A549 (cell line): Measurements from ENCODE around the gene TEAD4. TPM values are rescaled to one million over a fixed set of nuclear protein-coding genes. Genes with fewer than 3 reads are reported as not detected.

Experiments used
- ATAC-seq, 2 experiments: fragments of 200-7000 bp in 1 of 2; fragments of >200 bp in 1 of 2; cut with Nextera tagmentation in 1 of 2; cut with Tn5 transposase in 1 of 2; 3 replicates each; pipeline versions ENCODE4 v1.8.0 to v1.9.1; 2018 to 2020; ENCODE audit warnings: mild to moderate bottlenecking in 1 of 2, moderate library complexity in 1 of 2
- CTCF ChIA-PET: fragments of 300-600 bp; sonication (Branson Sonifier 250); formaldehyde crosslinking; extraction: SDS; loops from one replicate; lab custom pipeline; 2021; ENCODE audit warnings: antibody characterized with exemption, inconsistent platforms; lab: Yijun Ruan, JAX
- POLR2A ChIA-PET: fragments of 350-600 bp; formaldehyde crosslinking; extraction: SDS; loops from one replicate; lab custom pipeline; 2021; ENCODE audit warnings: antibody characterized with exemption, inconsistent platforms; lab: Yijun Ruan, JAX
- DNase-seq, 2 experiments: peaks; one replicate each; pipeline versions ENCODE4 v3.0.0 to v3.0.0-alpha.2; 2011 to 2016; ENCODE audit warnings: low read depth in 1 of 2, low spot score in 1 of 2
- FAIRE-seq: peaks from 2 replicates; lab custom pipeline; 2011; peaks lifted over from hg19 to GRCh38; lab: Jason Lieb, UNC
- H3K27ac ChIP-seq, 2 experiments: fragments of >200 bp; sonication (Bioruptor Twin); formaldehyde crosslinking; 3 replicates each; pipeline ENCODE4 v1.5.1; 2016 to 2017
- H3K4me1 ChIP-seq: fragments of >200 bp; sonication (Bioruptor Twin); formaldehyde crosslinking; 3 replicates; pipeline ENCODE4 v1.6.1; 2016
- H3K4me2 ChIP-seq: fragments of >200 bp; sonication (Bioruptor Twin); formaldehyde crosslinking; 3 replicates; pipeline ENCODE4 v1.6.1; 2016
- H3K4me3 ChIP-seq: fragments of >200 bp; sonication (Bioruptor Twin); formaldehyde crosslinking; 3 replicates; pipeline ENCODE4 v1.5.1; 2016
- H3K9me3 ChIP-seq: fragments of >200 bp; sonication (Bioruptor Twin); formaldehyde crosslinking; 3 replicates; pipeline ENCODE4 v1.6.1; 2016
- CBX8 ChIP-seq: fragments of 200-600 bp; sonication (generic); IDR thresholded peaks from 2 replicates; pipeline ENCODE4 v1.6.1; 2016
- CEBPB ChIP-seq, 2 experiments: fragments of >200 bp in 1 of 2; sonication (Bioruptor Twin) in 1 of 2; formaldehyde crosslinking in 1 of 2; IDR thresholded peaks; 2 replicates each; pipeline ENCODE4 v1.6.1; 2012 to 2016
- EHMT2 ChIP-seq: fragments of 200-600 bp; sonication (generic); IDR thresholded peaks from 2 replicates; pipeline ENCODE4 v1.6.1; 2016; ENCODE audit warnings: antibody characterized with exemption, low read depth, mild to moderate bottlenecking, moderate library complexity
- JUNB ChIP-seq: fragments of >200 bp; sonication (Bioruptor Twin); formaldehyde crosslinking; IDR thresholded peaks from 2 replicates; pipeline ENCODE4 v1.6.1; 2016
- KDM1A ChIP-seq: fragments of 200-600 bp; sonication (generic); IDR thresholded peaks from 2 replicates; pipeline ENCODE4 v1.6.1; 2016; ENCODE audit warnings: low read depth, mild to moderate bottlenecking
- KDM5A ChIP-seq: fragments of 200-600 bp; sonication (generic); IDR thresholded peaks from 2 replicates; pipeline ENCODE4 v1.6.1; 2016; ENCODE audit warnings: antibody characterized with exemption, mild to moderate bottlenecking
- PHF8 ChIP-seq: fragments of 200-600 bp; sonication (generic); IDR thresholded peaks from 2 replicates; pipeline ENCODE4 v1.6.1; 2016; ENCODE audit warnings: low read depth, mild to moderate bottlenecking, antibody characterized with exemption, moderate library complexity, borderline replicate concordance
- POLR2A ChIP-seq: IDR thresholded peaks from 2 replicates; pipeline ENCODE4 v1.6.1; 2012; ENCODE audit warnings: mild to moderate bottlenecking, low read length
- RAD21 ChIP-seq, 2 experiments: fragments of >200 bp in 1 of 2; sonication (Bioruptor Twin) in 1 of 2; formaldehyde crosslinking in 1 of 2; IDR thresholded peaks in 1 of 2; conservative IDR thresholded peaks in 1 of 2; 2 replicates in 1 of 2; 3 replicates in 1 of 2; pipeline ENCODE4 v1.6.1; 2012 to 2018; ENCODE audit warnings: inconsistent platforms in 1 of 2
- RFX5 ChIP-seq: fragments of 450-650 bp; IDR thresholded peaks from 2 replicates; pipeline ENCODE4 v1.7.1; 2014; ENCODE audit warnings: antibody characterized with exemption, mild to moderate bottlenecking, moderate library complexity
- RNF2 ChIP-seq: fragments of 200-600 bp; sonication (generic); IDR thresholded peaks from 2 replicates; pipeline ENCODE4 v1.6.1; 2016; ENCODE audit warnings: low read depth, mild to moderate bottlenecking, antibody characterized with exemption, moderate library complexity, borderline replicate concordance
- ZC3H11A ChIP-seq: fragments of 450-650 bp; IDR thresholded peaks from 2 replicates; pipeline ENCODE4 v1.6.1; 2014; ENCODE audit warnings: antibody characterized with exemption, mild to moderate bottlenecking
- ZSCAN20 ChIP-seq: fragments of 250-450 bp; sonication (Bioruptor Pico); IDR thresholded peaks from 2 replicates; pipeline ENCODE4 v1.8.0; 2022; ENCODE audit warnings: mild to moderate bottlenecking, moderate library complexity
- WGBS: methylation state at CpG from one replicate; pipeline ENCODE4 v1.1.6; 2017; ENCODE audit errors: missing lambda C conversion rate; 5-methylcytosine and 5-hydroxymethylcytosine counted together
- polyA plus RNA-seq, 4 experiments: library from polyadenylated mRNA; depleted of rRNA in 3 of 4; stranded (reverse); fragments of >200 nt; fragmentation: RNase III in 1 of 4; extraction: RNeasy Plus Mini Kit Qiagen cat#74134 plus additional on column Dnase treatment in 1 of 4; gene quantifications; 2 replicates in 3 of 4; 3 replicates in 1 of 4; pipeline ENCODE4 v1.2.3, GENCODE V29; 2011 to 2017
- TF ChIP-seq, protein P1 (sequence below): IDR thresholded peaks from 2 replicates; pipeline ENCODE4 v1.6.1; 2012; ENCODE audit warnings: low read depth, borderline replicate concordance
- TF ChIP-seq, protein P2 (sequence below): IDR thresholded peaks from 2 replicates; pipeline ENCODE4 v1.6.1; 2012
- TF ChIP-seq, protein P3 (sequence below): fragments of >200 bp; sonication (Bioruptor Twin); formaldehyde crosslinking; IDR thresholded peaks from 2 replicates; pipeline ENCODE4 v1.6.1; 2016
- TF ChIP-seq, protein P4 (sequence below): fragments of >200 bp; sonication (Bioruptor Twin); formaldehyde crosslinking; IDR thresholded peaks from 3 replicates; pipeline ENCODE4 v1.6.1; 2016

The TEAD4 gene
- polyA plus RNA-seq, 2 of the 4 experiments (the other 2 are of a cell fraction) = 22.6 to 31.8 TPM

DNA sequence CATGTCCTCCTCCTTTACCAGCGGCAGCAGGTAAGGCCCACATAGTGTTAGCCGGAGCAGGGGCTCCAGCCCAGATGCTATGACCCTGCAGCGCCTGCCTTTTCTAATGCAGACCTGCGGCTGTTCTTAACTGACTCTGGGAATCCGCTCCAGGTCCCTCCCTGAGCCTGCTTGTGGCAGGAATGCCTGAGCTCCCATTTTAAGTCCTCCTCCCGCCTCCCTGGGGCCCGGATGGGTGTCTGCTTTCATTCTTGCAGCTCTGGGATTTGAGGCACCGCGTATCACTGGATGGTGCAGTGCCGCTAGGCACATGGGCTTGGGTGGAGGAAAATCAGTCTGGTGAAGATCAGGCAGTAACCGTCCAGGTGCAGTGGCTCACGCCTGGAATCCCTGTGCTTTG is 125.5 kb downstream of the TEAD4 start:
- Histone ChIP-seq H3K4me1 (no peaks in the 10 kb centered on the region), H3K9me3 (no peaks in the 10 kb centered on the region)
- WGBS = 89% methylated on average over 12 of the region's 12 CpGs
- FAIRE-seq = no peak
- no peak for TF ChIP-seq PHF8
- TF ChIP-seq RNF2 = no peak
- TF ChIP-seq CBX8 = no peak
- no peak for TF ChIP-seq RFX5
- TF ChIP-seq, all 56 proteins: peak for 0
- CTCF ChIA-PET = no interaction called here
- no peak for ATAC-seq
- POLR2A ChIA-PET = no interaction called here
- no peak for DNase-seq
- no peak overlapping the region for H3K4me2 ChIP-seq
- no peak overlapping the region for H3K27ac ChIP-seq
- no peak overlapping the region for H3K4me3 ChIP-seq

DNA sequence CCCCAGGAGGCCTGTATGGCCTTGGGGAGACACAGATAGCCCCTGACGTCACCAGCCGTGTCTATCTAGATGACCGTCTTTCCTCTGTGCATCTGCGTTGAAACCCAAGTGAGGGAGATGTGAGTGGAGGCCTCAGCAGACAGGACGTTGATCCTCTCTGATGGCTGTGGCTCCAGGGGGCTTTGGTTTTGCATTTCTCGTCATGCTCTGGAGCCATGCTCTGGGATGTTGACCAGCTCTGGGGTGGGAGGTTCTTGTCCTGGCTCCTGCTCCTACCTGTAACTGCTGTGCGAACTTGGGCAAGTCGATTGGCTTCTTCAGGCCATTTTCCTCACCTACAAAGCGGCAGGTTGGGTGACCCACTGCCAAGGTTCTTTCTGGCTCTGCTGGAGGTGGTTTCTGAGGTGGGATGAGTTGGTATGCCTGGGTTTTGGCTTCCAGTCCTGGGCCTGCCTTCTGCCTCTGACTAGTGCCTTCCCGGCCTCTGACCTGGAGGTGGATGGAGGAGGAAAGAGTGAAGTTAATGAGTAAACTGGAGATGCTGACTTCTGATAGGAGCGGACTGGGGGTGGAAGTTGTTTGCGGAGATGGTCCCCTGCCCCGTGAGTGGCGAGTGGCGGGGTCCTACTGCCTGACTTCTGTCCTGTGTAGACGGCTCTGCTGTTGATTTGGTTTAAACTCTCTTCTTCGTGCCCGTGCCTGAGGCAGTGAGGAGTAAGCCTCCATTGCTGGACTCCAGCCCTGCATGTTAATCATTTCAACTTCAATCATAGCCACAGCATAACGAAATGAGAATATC is 126.3 kb downstream of the TEAD4 start:
- no peak overlapping the region for H3K4me3 ChIP-seq
- H3K4me1 ChIP-seq = no peaks in the 10 kb centered on the region
- DNase-seq (no peak), ATAC-seq (no peak; a peak in 1 of 6 replicates), FAIRE-seq (no peak)
- CTCF ChIA-PET = interaction anchor here (0.7 to 3.1 kb wide), 2 partner anchors 13 to 501 kb away, joined by 4 to 15 read pairs; no protein-coding TSS in a partner anchor
- 71% methylated on average over 18 of the region's 19 CpGs for WGBS
- no peak overlapping the region for H3K4me2 ChIP-seq
- H3K27ac ChIP-seq = no peak overlapping the region
- TF ChIP-seq, protein P1, sequence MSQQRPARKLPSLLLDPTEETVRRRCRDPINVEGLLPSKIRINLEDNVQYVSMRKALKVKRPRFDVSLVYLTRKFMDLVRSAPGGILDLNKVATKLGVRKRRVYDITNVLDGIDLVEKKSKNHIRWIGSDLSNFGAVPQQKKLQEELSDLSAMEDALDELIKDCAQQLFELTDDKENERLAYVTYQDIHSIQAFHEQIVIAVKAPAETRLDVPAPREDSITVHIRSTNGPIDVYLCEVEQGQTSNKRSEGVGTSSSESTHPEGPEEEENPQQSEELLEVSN = no peak
- TF ChIP-seq ZSCAN20 (CRISPR knock-in tag) (no peak), KDM5A (no peak), JUNB (no peak), POLR2A (no peak), CEBPB (IDR thresholded peaks at IDR 0.05) (no peak), KDM1A (no peak)
- no peaks in the 10 kb centered on the region for H3K9me3 ChIP-seq
- POLR2A ChIA-PET = no interaction called here

DNA sequence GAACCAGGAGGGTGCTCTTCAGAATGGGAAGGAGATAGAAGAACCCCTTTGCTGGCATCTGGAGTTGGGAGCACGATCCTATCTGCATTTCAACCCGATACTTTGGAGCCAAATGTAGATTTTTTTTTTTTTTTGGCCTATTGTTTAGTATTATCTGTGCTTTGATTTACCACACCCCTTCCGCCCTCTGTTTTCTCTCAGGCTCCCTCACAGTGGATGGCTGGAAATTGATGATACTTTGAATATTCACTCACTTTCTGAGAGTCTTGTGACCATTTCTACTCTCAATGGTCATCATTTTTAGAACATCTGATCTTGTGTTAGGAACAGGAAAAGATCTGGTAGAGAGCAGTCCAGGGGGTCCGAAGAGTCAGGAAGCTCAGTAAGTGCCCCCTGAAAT is 127.0 kb downstream of the TEAD4 start:
- CTCF ChIA-PET = interaction anchor here (0.7 to 3.1 kb wide), 2 partner anchors 13 to 501 kb away, joined by 4 to 15 read pairs; no protein-coding TSS in a partner anchor
- H3K4me2 ChIP-seq = no peak overlapping the region
- H3K27ac ChIP-seq = no peak overlapping the region
- DNase-seq (no peak), ATAC-seq (no peak), FAIRE-seq (no peak)
- POLR2A ChIA-PET = no interaction called here
- H3K4me3 ChIP-seq = no peak overlapping the region
- no peaks in the 10 kb centered on the region for H3K9me3 ChIP-seq
- TF ChIP-seq RFX5 (no peak), KDM1A (no peak), RAD21 (conservative IDR thresholded peaks at IDR 0.05 in 1 of 2, IDR thresholded peaks at IDR 0.05 in 1 of 2) (no peak), KDM5A (no peak), ZC3H11A (no peak), ZSCAN20 (CRISPR knock-in tag) (no peak), EHMT2 (no peak)
- TF ChIP-seq, protein P2, sequence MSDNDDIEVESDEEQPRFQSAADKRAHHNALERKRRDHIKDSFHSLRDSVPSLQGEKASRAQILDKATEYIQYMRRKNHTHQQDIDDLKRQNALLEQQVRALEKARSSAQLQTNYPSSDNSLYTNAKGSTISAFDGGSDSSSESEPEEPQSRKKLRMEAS = no peak
- TF ChIP-seq, protein P3, sequence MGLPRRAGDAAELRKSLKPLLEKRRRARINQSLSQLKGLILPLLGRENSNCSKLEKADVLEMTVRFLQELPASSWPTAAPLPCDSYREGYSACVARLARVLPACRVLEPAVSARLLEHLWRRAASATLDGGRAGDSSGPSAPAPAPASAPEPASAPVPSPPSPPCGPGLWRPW = no peak
- TF ChIP-seq, protein P1 = no peak
- TF ChIP-seq, protein P4, sequence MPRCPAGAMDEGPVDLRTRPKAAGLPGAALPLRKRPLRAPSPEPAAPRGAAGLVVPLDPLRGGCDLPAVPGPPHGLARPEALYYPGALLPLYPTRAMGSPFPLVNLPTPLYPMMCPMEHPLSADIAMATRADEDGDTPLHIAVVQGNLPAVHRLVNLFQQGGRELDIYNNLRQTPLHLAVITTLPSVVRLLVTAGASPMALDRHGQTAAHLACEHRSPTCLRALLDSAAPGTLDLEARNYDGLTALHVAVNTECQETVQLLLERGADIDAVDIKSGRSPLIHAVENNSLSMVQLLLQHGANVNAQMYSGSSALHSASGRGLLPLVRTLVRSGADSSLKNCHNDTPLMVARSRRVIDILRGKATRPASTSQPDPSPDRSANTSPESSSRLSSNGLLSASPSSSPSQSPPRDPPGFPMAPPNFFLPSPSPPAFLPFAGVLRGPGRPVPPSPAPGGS = no peak
- H3K4me1 ChIP-seq = no peaks in the 10 kb centered on the region
- WGBS = 93% methylated on average over 4 of the region's 4 CpGs
